Measurements from ENCODE around the gene KHDC1. TPM values are rescaled to one million over a fixed set of nuclear protein-coding genes. Genes with fewer than 3 reads are reported as not detected.
"Not testable (repeated sequence)": the region's sequence is repeated elsewhere in the genome, so short reads cannot be mapped to it uniquely, and the experiment has no call there.

The KHDC1 gene
- polyA plus RNA-seq (2011; rRNA removed) (7.7 and 8.0 TPM in 2 replicates), polyA minus RNA-seq (2011; rRNA and poly(A)+ RNA removed) (4.1 and 6.8 TPM in 2 replicates)

DNA sequence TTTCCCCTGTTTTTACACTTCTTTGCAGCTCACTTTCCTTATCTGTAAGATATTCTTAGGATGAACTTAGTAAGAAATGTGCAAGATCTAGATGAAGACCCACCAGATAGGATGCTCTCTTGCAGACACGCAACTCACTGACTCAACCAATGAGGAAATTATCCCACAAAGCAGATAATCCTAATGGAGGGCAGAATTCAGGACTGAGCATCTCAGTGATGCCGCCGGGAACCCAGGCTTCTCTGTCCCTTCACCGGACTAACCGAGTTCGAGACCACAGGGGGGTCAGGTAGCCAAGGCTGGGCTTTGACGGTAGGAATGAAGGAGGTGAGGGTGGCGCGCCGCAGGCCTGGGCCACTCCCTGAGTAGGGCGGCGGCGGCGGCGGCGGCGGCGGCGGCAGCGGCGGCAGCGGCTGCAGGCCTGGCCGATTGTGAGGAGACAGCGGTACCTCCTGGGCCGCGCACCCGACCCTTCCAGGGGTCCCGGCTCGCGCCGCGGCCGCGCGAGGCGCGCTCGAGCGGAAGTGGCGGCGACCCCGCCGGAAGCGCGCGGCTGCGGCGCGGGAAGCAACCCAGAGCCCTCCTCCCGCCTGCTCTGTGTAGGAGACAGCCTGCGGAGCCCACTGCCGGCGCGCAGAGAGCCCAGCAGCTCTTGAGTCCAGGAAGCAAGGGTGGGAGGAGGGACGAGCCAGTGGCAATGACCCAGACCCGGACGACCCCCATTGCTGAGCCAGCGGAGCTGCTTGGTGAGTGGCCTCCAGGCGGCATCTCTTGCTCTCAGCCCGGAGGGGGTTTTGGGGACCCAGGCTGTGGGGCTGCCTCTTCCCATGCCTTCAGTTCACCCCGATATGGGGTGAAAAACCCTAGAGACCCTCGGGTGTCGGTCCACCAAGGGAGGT lies at the start of gene KHDC1:
TSS of gene KHDC1 (minus strand) at position 526 of the 899 bp plus-strand sequence. CDS start 20,679 bp downstream, outside the sequence.
- Histone ChIP-seq H3K4me3 (ENCODE audit: low read depth, low read length) (peak within 1 kb of the TSS; percentile 86), H3K36me3 (ENCODE audit: control insufficient read depth, insufficient read depth, low read length) (no peaks in the 10 kb centered on the region), H3K27me3 (ENCODE audit: control insufficient read depth, insufficient read depth, low read length) (no peaks in the 10 kb centered on the region)
- ChIA-PET POLR2A (no interaction called here), CTCF (interaction anchor here (1.0 kb wide), 1 partner anchor 14 kb away, joined by 3 read pairs; no protein-coding TSS in a partner anchor)
- TF ChIP-seq CTCF (IDR thresholded peaks at IDR 0.05; ENCODE audit: insufficient read depth, low read depth, low read length), result peak; percentile 21; the same call in 1 of the 2 replicates
- no peak for DNase-seq (ENCODE audit: low read depth)

GRCh38 chr6:73310503-73310845 lies 47.5 kb upstream of the KHDC1 start:
- H3K4me3 ChIP-seq (ENCODE audit: low read depth, low read length), result peak overlapping the region; percentile 64
- DNase-seq (ENCODE audit: low read depth); H3K36me3 ChIP-seq (ENCODE audit: control insufficient read depth, insufficient read depth, low read length); POLR2A ChIA-PET; H3K27me3 ChIP-seq (ENCODE audit: control insufficient read depth, insufficient read depth, low read length): not testable (repeated sequence)
- CTCF ChIA-PET, result interaction anchor here (6.8 kb wide), 1 partner anchor 17 kb away, joined by 27 read pairs; no protein-coding TSS in a partner anchor

- Histone ChIP-seq H3K27me3 (ENCODE audit: control insufficient read depth, insufficient read depth, low read length) (no peaks in the 10 kb centered on the region; the same call in 1 of the 2 replicates), H3K4me3 (ENCODE audit: low read depth, low read length) (peak overlapping the region; percentile 64), H3K36me3 (ENCODE audit: control insufficient read depth, insufficient read depth, low read length) (no peaks in the 10 kb centered on the region)
- CTCF ChIA-PET, result interaction anchor here (0.6 to 6.8 kb wide), 6 partner anchors 8 to 225 kb away, joined by 3 to 27 read pairs (median 4); no protein-coding TSS in a partner anchor
- POLR2A ChIA-PET, result interaction anchor here (0.6 kb wide), 1 partner anchor 78 kb away, joined by 9 read pairs; no protein-coding TSS in a partner anchor
- DNase-seq (ENCODE audit: low read depth), result no peak
- peak; percentile 77 for TF ChIP-seq CTCF (IDR thresholded peaks at IDR 0.05; ENCODE audit: insufficient read depth, low read depth, low read length)
Measured at GRCh38 chr6:73309785-73310502, 46.9 kb upstream of the KHDC1 start.

DNA sequence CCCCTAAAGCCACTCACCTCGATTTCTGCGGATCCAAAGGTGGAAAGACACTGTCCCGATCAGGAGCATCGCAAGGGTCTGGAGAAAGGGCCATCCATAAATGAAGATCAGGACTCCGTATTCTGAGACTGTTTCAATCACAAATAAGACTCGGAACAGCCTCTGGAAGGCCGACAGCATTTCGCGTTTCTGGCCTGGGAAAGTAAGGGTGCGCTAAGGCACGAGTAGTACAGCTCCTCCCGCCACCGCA lies 46.5 kb upstream of the KHDC1 start:
- Histone ChIP-seq H3K36me3 (ENCODE audit: control insufficient read depth, insufficient read depth, low read length) (no peaks in the 10 kb centered on the region), H3K4me3 (ENCODE audit: low read depth, low read length) (peak overlapping the region; percentile 64), H3K27me3 (ENCODE audit: control insufficient read depth, insufficient read depth, low read length) (no peaks in the 10 kb centered on the region)
- ChIA-PET CTCF (interaction anchor here (0.6 to 6.8 kb wide), 6 partner anchors 9 to 225 kb away, joined by 3 to 27 read pairs (median 4); no protein-coding TSS in a partner anchor), POLR2A (interaction anchor here (0.6 kb wide), 1 partner anchor 78 kb away, joined by 9 read pairs; no protein-coding TSS in a partner anchor)
- no peak for TF ChIP-seq CTCF (IDR thresholded peaks at IDR 0.05; ENCODE audit: insufficient read depth, low read depth, low read length)
- no peak for DNase-seq (ENCODE audit: low read depth)

- H3K36me3 ChIP-seq (ENCODE audit: control insufficient read depth, insufficient read depth, low read length), result no peaks in the 10 kb centered on the region
- H3K4me3 ChIP-seq (ENCODE audit: low read depth, low read length), result peak overlapping the region; percentile 64
- peak; percentile 34 for TF ChIP-seq CTCF (IDR thresholded peaks at IDR 0.05; ENCODE audit: insufficient read depth, low read depth, low read length)
- ChIA-PET POLR2A (interaction anchor here (0.6 kb wide), 1 partner anchor 77 kb away, joined by 9 read pairs; no protein-coding TSS in a partner anchor), CTCF (interaction anchor here (0.6 to 6.8 kb wide), 7 partner anchors 9 to 226 kb away, joined by 3 to 27 read pairs (median 3); no protein-coding TSS in a partner anchor)
- no peak for DNase-seq (ENCODE audit: low read depth)
- no peaks in the 10 kb centered on the region for H3K27me3 ChIP-seq (ENCODE audit: control insufficient read depth, insufficient read depth, low read length)
Measured at GRCh38 chr6:73308712-73309534, 45.9 kb upstream of the KHDC1 start.

GRCh38 chr6:73303773-73304172 lies 40.8 kb upstream of the KHDC1 start:
- H3K4me3 ChIP-seq (ENCODE audit: low read depth, low read length); DNase-seq (ENCODE audit: low read depth); H3K36me3 ChIP-seq (ENCODE audit: control insufficient read depth, insufficient read depth, low read length); H3K27me3 ChIP-seq (ENCODE audit: control insufficient read depth, insufficient read depth, low read length): not testable (repeated sequence)
- POLR2A ChIA-PET, result interaction anchor here (0.6 kb wide), 1 partner anchor 18 kb away, joined by 3 read pairs; no protein-coding TSS in a partner anchor
- CTCF ChIA-PET, result interaction anchor here (1.0 to 1.4 kb wide), 3 partner anchors 18 to 23 kb away, joined by 3 to 5 read pairs (median 3); no protein-coding TSS in a partner anchor

Data from BJ (cell line).